ENCODE data around the gene SSBP2.

SSBP2 gene

GRCh38 chr5:81751009-81751835, at the start of gene SSBP2:
Gene SSBP2 (minus strand): TSS chr5:81751097. CDS start chr5:81751042, 55 bp downstream.
- DNase-seq: peak; percentile 100

DNA sequence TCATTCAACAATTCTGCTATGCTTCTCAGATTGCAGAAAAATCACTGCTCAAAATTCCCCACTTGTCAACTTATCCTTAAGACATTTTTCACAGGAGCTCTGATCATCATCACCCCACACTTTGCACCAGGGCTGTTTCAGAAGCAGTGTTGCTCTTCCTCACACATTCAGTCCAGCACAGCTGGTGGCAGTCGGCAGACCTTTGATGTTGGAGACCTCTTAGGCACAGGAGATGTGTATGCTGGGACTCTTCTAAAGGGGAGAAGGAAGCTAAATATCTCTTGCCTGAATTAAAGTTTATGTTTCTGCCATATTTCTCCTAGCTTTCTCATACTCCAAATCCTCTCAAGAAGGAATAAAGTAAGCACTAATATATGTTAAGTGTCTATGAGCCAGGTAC, 44.8 kb upstream of the SSBP2 start:
- no peak for DNase-seq

DNA sequence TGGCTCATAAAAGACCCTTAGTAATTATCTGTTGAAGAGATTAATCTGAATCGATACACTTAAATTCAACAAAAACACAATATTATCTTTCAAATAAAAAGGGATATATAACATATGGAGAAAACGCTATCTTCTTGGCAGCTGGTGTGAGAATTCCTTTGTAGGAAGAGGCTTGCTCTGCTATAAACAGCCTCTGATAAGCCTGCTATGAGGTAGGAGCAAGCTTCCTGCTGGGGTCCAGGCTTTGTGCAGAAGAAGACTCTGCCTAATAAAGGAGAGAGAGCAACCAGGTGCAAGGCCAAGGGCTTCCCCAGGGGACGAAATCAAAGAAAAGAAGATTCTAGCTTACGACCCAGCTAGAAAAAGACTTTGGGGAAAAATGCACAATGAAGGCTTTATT, 43.3 kb upstream of the SSBP2 start:
- no peak for DNase-seq

GRCh38 chr5:81790336-81790735, 39.4 kb upstream of the SSBP2 start:
- no peak for DNase-seq

DNA sequence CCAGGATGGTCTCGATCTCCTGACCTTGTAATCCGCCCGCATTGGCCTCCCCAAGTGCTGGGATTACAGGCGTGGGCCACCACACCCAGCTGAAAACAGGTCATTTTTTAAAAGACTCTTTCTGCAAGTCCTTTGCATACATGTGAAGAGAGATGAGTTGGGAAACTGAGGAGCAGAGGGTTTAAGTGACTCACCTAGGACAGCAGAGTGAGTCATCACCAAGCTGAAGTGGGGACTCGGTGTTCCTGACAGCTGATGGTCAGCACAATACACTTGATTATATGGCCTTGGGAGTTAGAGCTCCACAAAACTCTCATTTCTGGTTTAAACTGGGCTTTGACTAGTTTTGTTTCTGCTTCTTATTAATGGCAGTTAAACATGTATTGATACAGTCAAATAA, 38.1 kb upstream of the SSBP2 start:
- DNase-seq: no peak

- DNase-seq: no peak
Observed at GRCh38 chr5:81788329-81788728, 37.4 kb upstream of the SSBP2 start.

- no peak for DNase-seq
Observed at GRCh38 chr5:81787474-81788242, 36.8 kb upstream of the SSBP2 start.

DNA sequence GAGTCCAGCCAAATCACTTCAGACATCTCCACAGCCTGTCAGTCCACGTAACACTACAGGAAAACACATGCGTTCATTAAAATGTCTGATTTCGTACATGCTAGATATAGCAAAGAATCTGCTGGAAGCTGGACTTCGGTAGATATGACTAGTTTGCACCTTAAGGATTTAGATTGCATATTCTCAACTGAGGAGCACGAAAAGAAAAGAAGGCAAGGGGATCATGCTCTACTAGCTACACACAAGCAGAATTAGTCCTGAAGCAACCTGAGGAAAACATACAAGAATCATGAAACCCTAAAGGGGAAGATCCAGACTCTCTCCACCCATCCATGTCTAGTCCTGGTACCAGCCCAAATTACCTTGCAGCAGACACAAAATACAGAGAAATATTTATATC, 36.1 kb upstream of the SSBP2 start:
- no peak for DNase-seq

DNA sequence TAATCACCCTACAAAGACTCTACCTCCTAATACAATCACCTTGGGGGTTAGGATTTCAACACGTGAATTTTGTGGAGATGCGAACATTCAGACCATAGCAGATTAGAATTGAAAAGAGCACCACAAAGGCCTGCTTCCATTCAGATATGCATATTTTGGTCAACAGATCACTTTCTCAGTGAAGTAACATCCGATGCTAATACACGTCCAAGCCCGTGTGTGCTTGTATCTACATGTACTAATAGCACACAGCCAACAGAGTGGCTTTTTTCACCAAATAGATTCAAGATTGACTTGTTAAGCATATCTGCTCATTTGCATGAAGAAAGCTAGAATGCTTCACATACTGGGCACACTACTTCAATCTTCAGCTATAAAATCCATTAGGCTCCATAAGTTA, 35.6 kb upstream of the SSBP2 start:
- no peak for DNase-seq

DNA sequence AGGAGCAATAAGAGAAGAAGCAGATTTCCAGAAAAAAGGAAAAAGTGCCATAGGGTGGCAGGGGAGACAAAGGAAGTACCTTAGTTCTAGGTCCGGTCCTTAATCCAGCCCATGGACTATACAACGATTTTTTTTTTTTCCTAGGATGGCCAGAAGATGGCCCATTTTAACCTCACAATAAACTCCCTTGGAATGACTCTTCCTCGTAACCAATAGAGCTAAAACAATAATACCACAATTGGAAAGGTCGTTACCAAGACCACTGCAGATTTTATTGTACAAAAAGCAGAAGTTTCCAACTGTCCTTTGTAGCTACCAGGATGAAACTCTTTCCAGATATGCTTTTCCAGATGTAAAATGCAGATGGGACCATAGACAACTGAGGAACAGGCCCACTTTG, 34.4 kb upstream of the SSBP2 start:
- no peak for DNase-seq

DNA sequence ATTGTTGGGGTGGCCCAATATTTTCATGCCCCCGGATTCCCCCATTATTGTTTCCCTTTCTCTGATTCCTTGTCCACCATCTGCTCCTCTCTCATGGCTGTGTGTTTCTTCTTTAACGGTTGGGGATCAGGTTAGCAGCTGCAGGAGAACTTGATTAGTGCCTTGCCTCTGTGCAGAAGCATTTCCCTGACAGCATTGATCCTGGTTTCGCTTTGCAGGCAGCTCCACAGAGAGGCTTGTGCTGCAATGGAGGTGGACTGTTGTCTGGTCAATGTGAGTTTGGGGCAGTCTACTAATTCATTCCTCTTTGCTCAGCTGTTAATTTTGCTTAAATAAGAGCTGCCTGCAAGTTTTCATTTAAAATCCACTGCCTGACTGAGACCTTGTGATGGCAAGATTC, 32.5 kb upstream of the SSBP2 start:
- DNase-seq: no peak

GRCh38 chr5:81782811-81783210, 31.9 kb upstream of the SSBP2 start:
- no peak for DNase-seq

DNA sequence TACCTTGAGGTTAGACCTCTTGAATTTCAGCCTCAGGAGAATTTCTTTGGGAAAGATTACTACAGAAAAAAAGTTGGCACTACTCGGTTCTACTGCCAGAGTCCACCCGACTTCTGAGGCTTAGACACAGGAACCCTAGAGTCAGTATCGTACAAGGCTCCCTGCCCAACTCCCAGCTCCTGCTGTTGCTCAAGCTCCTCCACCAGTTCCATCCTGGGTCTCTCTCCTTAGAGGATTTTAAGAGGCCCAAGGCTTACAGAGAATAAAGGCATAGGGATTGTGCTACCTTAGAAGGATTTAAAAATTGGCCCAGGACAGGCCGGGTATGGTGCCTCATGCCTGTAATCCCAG, 29.0 kb upstream of the SSBP2 start:
- DNase-seq: no peak

- peak; percentile 40 for DNase-seq
Observed at GRCh38 chr5:81779125-81779915, 28.4 kb upstream of the SSBP2 start.

GRCh38 chr5:81778642-81779041, 27.7 kb upstream of the SSBP2 start:
- DNase-seq: peak; percentile 37

GRCh38 chr5:81776258-81776657, 25.4 kb upstream of the SSBP2 start:
- no peak for DNase-seq

DNA sequence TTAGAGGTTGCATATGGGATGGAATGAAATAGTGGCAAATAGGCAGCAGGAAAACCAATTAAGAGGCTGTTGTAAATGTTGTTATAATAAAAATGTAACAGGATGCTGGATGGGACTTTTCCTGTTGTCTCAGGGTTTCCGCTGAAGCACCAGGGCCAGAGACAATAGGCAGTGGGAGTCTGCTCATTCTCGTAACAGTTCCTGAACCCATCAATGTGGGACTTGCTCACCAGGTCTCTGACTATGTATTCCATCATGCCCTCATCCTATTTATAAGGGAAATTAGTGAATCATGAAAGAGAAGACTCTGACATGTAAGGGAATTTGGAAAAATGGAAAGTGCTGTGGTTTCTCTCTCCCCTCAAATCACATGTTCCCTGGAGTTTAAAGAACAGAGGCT, 23.5 kb upstream of the SSBP2 start:
- no peak for DNase-seq

- DNase-seq: no peak
Observed at GRCh38 chr5:81773574-81773973, 22.7 kb upstream of the SSBP2 start.

- DNase-seq: no peak
Observed at GRCh38 chr5:81773161-81773560, 22.3 kb upstream of the SSBP2 start.

DNA sequence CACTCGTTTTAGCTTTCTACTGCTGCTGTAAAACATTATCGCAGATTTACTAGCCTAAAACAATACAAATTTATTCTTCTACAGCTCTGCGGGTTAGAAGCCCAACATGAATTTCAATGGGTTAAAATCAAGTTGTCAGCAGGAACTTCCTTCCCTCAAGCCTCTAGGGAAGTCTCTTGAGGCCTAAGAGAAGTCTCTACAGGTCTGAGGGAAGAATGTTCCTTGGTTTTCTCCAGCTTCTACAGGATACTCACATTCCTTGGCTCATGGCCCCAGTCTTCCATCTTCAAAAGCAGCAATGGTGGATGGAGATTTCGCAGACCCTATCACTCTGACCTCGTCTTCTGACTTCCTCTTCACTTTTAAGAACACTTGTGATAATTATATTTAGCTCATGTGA, 21.6 kb upstream of the SSBP2 start:
- no peak for DNase-seq

DNA sequence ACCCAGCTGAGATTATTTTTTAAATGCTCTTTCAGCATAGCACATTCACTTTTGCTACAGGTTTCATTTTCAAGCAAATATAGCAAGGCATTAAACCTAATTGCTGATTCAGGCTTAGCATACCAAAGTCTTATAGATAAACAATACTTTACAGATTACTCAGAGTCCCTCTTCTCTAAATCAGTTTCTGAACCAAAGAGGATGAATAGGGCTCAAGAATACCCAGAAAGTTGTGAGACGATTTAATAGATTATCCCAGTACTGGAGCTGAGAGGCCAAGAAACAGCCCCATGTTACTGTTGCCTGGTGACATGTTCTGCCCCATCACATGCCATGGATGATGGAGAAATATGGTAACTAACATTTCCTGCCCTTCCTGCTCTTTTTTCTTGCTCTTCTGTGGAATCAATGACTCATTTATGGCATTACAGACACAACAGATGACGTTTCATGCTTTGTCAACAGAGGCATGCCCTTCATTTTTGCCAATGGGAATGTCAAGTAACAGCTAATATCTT, 18.1 kb upstream of the SSBP2 start:
- peak; percentile 78 for DNase-seq

DNA sequence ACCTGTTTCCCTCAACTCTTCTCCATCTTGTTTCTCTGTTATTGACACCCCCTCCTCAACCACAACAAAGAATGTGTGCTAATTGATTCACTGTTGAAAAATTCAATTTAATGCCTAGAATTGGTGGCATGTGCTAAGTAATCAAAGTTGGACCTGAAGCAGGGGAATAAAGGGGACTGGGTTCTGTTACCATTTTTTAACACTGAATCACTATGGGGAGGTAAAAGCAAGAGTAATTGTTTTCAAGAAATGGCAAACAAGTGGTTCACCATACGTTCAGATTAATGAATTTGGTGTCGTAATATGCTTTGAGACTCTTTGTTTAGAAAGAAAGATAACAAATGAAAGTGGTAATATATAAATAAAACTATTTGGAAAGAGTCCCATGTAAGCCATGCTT, 17.0 kb upstream of the SSBP2 start:
- DNase-seq: no peak

DNA sequence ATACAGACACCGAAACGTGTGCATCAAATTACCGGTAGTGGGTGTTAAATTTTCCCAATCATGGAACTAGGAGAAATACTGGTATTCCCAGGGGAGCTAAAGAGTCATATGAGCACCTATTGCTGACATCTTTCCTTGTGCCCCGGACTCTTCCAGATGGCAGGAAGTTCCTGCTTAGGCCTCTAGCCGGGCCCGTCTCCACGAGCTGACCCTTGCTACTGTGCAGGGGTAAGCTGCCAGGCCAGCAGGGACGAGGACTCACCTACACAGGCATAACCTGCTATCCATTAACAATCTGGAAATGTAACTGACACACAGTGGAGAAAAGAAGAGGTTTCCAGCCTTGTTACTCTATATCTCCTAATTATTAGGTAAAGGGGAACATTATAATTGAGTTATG, 16.2 kb upstream of the SSBP2 start:
- DNase-seq: no peak
